Occipital lobe (tissue), 2 donors: ENCODE measurements around the gene OR2M4. TPM values are rescaled to one million over a fixed set of nuclear protein-coding genes. Genes with fewer than 3 reads are reported as not detected.
"Not testable (repeated sequence)": the region's sequence is repeated elsewhere in the genome, so short reads cannot be mapped to it uniquely, and the experiment has no call there.

ENCODE experiments used
- DNase-seq: peaks from one replicate; lab custom pipeline; 2025; lab: John Stamatoyannopoulos, UW
- total RNA-seq: library from RNA; depleted of rRNA; stranded (reverse); fragments of >200 nt; gene quantifications from one replicate; pipeline ENCODE4 v1.2.3, GENCODE V29; 2014

Gene OR2M4, protein sequence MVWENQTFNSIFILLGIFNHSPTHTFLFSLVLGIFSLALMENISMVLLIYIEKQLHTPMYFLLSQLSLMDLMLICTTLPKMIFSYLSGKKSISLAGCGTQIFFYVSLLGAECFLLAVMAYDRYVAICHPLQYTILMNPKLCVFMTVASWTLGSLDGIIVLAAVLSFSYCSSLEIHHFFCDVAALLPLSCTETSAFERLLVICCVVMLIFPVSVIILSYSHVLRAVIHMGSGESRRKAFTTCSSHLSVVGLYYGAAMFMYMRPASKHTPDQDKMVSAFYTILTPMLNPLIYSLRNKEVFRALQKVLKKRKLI
- total RNA-seq, result 0.31 TPM

DNA sequence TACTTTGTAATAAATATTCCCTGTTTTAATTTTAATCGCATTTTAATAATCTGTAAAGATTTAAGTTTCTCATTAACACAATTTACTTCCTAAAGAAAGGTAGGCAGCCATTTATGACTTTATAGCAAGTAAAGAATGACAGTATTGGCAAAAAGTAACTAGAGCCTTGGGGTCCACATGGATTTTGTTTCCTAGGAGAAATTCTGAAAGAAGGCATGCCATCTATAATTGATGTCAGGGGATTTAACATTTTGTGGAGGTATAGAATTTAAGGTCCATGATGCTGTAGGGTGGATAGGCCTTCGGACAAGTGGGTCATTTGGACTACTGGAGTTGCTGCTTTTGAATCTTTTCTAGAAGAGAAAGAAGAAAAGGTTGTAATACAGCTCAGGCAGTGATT, at the start of gene OR2M4:
Gene OR2M4, plus strand, starts transcription at position 301 of the 400 bp plus-strand sequence. CDS start 7,512 bp downstream, outside the sequence.
- DNase-seq, result no peak

DNA sequence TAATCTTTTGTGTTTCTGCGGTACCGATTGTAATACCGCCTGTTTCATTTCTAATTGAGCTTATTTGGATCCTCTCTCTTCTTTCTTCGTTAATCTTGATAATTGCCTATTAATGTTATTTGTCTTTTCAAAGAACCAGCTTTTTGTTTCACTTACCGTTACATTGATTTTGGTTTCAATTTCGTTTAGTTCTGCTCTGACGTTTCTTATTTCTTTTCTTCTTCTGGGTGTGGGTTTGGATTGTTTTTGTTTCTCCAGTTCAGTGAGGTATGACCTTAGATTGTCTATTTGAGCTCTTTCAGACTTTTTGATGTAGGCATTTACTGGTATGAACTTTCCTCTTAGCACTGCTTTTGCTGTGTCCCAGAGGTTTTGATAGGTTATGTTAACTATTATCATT, 47.2 kb upstream of the OR2M4 start:
- no peak for DNase-seq

- DNase-seq, result no peak
Observed at GRCh38 chr1:248187363-248187762, 43.9 kb upstream of the OR2M4 start.

GRCh38 chr1:248189026-248189425, 42.2 kb upstream of the OR2M4 start:
- no peak for DNase-seq

GRCh38 chr1:248194117-248194516, 37.1 kb upstream of the OR2M4 start:
- DNase-seq, result no peak

DNA sequence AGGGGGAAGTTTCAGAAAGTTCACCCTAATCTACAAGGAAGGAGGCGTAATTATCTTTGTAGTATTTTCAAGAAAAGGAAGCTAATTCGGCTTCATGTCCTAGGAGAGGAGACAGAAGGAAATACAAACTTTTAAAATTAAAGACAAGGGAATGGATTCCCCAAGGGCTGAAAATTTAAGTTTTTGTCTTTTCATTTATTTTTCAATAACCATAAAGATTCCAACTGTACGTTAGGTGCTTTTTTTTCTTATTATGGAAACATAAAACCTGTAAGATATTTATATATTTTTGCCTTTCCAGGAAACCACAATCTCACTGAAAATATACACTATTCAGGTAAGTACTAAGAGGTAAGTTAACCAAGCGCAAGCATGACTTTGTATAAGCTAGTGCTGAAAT, 34.3 kb upstream of the OR2M4 start, which contains the start of gene OR2M3:
Gene OR2M3, plus strand, starts transcription at position 301 of the 400 bp plus-strand sequence. CDS start 5,803 bp downstream, outside the sequence.
- no peak for DNase-seq

DNA sequence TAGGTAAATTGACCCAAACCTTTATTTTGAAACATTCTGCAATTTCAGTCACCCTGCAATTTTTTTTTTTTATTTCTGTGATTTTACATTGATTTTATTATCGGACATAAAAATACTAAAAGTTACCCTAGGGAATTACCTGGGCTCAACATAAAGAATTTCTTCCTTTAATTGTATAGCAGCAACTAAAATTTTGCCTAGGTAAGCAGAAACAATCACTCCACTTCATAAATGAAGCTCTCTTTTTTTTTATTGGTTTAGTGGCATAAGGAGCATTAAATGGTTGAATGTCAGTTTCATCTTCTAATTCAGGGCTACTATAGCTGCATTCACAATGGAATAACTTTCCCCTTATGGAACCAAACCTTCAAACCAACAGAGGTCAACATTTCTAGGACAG, 15.3 kb upstream of the OR2M4 start:
- DNase-seq, result no peak

- no peak for DNase-seq
Observed at GRCh38 chr1:248225537-248225936, 5.7 kb upstream of the OR2M4 start.

GRCh38 chr1:248229360-248229908, 1.8 kb upstream of the OR2M4 start:
- no peak for DNase-seq

- no peak for DNase-seq
Observed at GRCh38 chr1:248239478-248239877, 8.3 kb downstream of the OR2M4 start.

DNA sequence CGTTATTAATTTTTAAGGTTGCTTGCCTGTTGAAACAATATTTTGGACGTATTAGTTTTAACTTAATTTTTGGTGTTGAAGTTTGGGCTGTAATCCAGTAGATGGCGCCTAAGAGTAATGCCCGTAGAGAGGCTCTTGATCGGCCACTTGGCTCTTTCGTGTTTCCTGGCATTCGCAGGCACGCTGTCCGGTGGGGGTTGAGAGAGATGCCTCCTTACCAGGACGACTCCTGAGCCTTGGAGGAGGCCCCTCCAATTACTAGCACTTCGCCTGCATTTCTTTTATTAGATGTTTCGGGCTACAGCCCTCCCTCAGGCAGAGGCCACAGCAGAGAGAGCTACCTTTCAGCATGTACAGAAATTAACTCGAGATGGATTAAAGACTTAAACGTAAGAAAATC, 12.0 kb downstream of the OR2M4 start:
- DNase-seq, result no peak

DNA sequence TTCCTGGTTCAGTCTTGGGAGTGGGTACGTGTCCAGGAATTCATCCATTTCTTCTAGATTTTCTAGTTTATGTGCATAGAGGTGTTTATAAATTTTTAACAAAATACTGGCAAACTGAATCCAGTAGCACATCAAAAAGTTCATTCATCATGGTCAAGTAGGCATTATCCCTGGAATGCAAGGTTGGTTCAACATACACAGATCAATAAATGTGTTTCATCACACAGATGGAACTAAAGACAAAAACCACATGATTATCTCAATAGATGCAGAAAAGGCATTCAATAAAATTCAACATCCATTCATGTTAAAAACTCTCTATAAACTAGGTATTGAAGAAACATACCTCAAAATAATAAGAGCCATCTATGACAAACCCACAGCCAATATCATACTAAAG, 28.1 kb downstream of the OR2M4 start:
- DNase-seq, result not testable (repeated sequence)

DNA sequence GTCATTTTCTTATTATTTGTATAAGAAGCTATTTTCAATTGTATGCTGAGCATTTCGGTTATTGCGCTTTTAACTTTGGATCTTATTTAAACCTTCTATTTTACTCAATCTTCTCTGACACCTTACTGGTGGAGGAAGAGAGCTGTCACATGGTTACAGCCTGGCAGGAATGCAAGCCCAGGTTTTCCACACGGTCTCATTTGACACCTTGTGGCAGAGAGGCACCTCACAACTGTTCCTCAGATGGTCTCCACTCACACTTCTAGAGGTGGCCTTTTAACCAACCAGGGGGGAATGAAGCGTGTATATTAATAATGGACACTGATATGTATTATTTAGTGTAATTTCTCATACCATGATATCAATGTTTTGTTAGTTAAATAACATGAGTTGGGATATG, 37.0 kb downstream of the OR2M4 start:
- no peak for DNase-seq

DNA sequence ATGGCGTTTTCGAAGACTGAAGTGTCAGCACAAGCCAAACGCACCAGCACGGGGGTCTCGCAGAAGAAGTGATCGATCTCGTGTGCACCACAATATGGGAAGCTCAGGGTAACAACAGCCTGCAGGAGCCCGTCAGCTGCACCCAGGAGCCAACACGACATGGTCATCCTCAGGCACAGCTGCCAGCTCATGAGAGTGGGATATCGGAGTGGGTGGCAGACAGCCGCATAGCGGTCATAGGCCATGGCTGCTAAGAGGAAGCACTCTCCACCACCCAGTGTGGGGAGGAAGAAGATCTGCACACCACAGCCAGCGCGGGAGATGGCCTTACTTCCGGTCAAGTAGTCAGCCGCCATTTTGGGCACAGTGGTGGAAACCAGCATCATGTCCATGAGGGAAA, 42.0 kb downstream of the OR2M4 start:
- not testable (repeated sequence) for DNase-seq

- DNase-seq, result no peak
Observed at GRCh38 chr1:248277876-248278275, 46.7 kb downstream of the OR2M4 start, which contains the start of gene OR2T33. OR2T33 (minus strand) TSS chr1:248277976; CDS start chr1:248273814, 4,162 bp downstream.

DNA sequence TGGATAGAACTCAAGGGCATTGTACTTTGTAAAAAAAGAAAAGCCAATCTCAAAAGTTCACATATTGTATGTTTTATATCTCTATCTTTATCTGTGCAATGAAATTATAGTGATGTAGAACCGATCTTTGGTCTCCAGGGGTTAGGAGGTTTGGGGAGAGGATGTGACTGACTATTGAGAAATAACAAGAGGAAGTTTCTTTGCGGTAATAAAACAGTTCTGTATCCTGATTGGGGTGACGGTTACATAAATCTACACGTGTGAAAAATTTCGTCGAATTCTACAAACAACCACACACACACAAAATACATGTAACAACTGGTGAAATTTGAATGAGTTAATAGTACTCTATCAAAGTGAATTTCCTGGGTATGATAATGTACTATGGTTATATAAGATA, 57.2 kb downstream of the OR2M4 start:
- DNase-seq, result no peak

Other genes with a start within 250 kb of the OR2M4 start
- gene OR2L5, start 217.8 kb upstream of the OR2M4 start, total RNA-seq, result 0.62 TPM
- 1.4 TPM for gene OR2L2, start 201.3 kb upstream of the OR2M4 start, total RNA-seq
- 1.2 TPM for gene OR2L3, start 184.6 kb upstream of the OR2M4 start, total RNA-seq
- 3.4 TPM for gene OR2L13, start 136.2 kb upstream of the OR2M4 start, total RNA-seq
- gene OR2M5, start 86.3 kb upstream of the OR2M4 start, total RNA-seq, result not detected
- gene OR2M2, start 56.6 kb upstream of the OR2M4 start, total RNA-seq, result not detected
- 0.16 TPM for gene OR2M3, start 34.2 kb upstream of the OR2M4 start, total RNA-seq
- not detected for gene OR2T33, start 46.6 kb downstream of the OR2M4 start, total RNA-seq
- not detected for gene OR2T12, start 72.0 kb downstream of the OR2M4 start, total RNA-seq
- not detected for gene OR2M7, start 93.2 kb downstream of the OR2M4 start, total RNA-seq
- gene OR14C36, start 117.4 kb downstream of the OR2M4 start, total RNA-seq, result not detected
- not detected for gene OR2T4, start 130.2 kb downstream of the OR2M4 start, total RNA-seq
- gene OR2T6, start 144.3 kb downstream of the OR2M4 start, total RNA-seq, result 0.31 TPM
- gene OR2T1, start 171.6 kb downstream of the OR2M4 start, total RNA-seq, result not detected
- not detected for gene OR2T2, start 214.2 kb downstream of the OR2M4 start, total RNA-seq
- gene OR2T3, start 241.9 kb downstream of the OR2M4 start, total RNA-seq, result not detected